B cell (primary cell): ENCODE data around the gene WRNIP1. TPM values are rescaled to one million over a fixed set of nuclear protein-coding genes. Genes with fewer than 3 reads are reported as not detected.

Source experiments
- ATAC-seq: fragments of 200-7000 bp; cut with Tn5 transposase; one replicate; pipeline ENCODE4 v1.10.0; 2021; ENCODE audit warnings: low read depth, mild to moderate bottlenecking, moderate number of reproducible peaks, moderate library complexity
- CTCF ChIA-PET: fragments of 350-600 bp; sonication (Branson Sonifier 250); formaldehyde crosslinking; loops from one replicate; lab custom pipeline; 2021; ENCODE audit warnings: antibody characterized with exemption, inconsistent platforms; lab: Charles Lee
- POLR2A ChIA-PET: fragments of 350-600 bp; sonication (Branson Sonifier 250); formaldehyde crosslinking; loops from one replicate; lab custom pipeline; 2021; ENCODE audit warnings: antibody characterized with exemption; lab: Charles Lee
- DNase-seq: peaks from one replicate; pipeline ENCODE4 v3.0.0; 2013
- H2AFZ ChIP-seq: 2 replicates; pipeline ENCODE4 v1.6.1; 2012; ENCODE audit warnings: mild to moderate bottlenecking, low read depth, low read length; ENCODE audit not compliant: insufficient read depth, poor library complexity, severe bottlenecking
- H3K27ac ChIP-seq, 2 donors: 1 replicate in 1 of 2; 2 replicates in 1 of 2; pipeline ENCODE4 v1.5.1; 2012 to 2013; ENCODE audit warnings: low read length in 2 of 2, mild to moderate bottlenecking in 2 of 2, moderate library complexity in 1 of 2
- H3K27me3 ChIP-seq, 4 experiments: fragments of 200-600 bp in 1 of 4; sonication (generic) in 1 of 4; replicated peaks in 1 of 4; 1 replicate in 2 of 4; 2 replicates in 2 of 4; pipeline versions ENCODE4 v1.6.1 to v1.7.0; 2013 to 2016; ENCODE audit warnings: low read length in 3 of 4, mild to moderate bottlenecking in 2 of 4, mixed read lengths in 1 of 4, moderate library complexity in 1 of 4; ENCODE audit not compliant: insufficient read depth in 4 of 4, control insufficient read depth in 3 of 4; ENCODE audit errors: control extremely low read depth in 1 of 4
- H3K36me3 ChIP-seq, 2 experiments: replicated peaks in 1 of 2; 1 replicate in 1 of 2; 2 replicates in 1 of 2; pipeline versions ENCODE4 v1.6.1 to v1.7.1; 2013; ENCODE audit warnings: low read length in 1 of 2; ENCODE audit not compliant: insufficient read depth in 2 of 2, control insufficient read depth in 1 of 2; ENCODE audit errors: control extremely low read depth in 1 of 2, extremely low read depth in 1 of 2
- H3K4me1 ChIP-seq, 2 donors: fragments of 200-600 bp in 1 of 2; sonication (generic) in 1 of 2; 1 replicate in 1 of 2; 2 replicates in 1 of 2; pipeline versions ENCODE4 v1.5.1 to v1.6.1; 2013 to 2017; ENCODE audit warnings: low read length in 2 of 2; ENCODE audit not compliant: control insufficient read depth in 2 of 2, insufficient read depth in 2 of 2
- H3K4me2 ChIP-seq: replicated peaks from 2 replicates; pipeline ENCODE3; 2012; ENCODE audit warnings: mild to moderate bottlenecking, low read depth, low read length; ENCODE audit not compliant: poor library complexity, severe bottlenecking
- H3K4me3 ChIP-seq, 5 experiments: fragments of 200-600 bp in 1 of 5; sonication (generic) in 1 of 5; 1 replicate in 3 of 5; 2 replicates in 2 of 5; pipeline versions ENCODE4 v1.5.1 to v1.7.0; 2011 to 2016; ENCODE audit warnings: low read length in 4 of 5, mild to moderate bottlenecking in 4 of 5, low read depth in 2 of 5, control low read depth in 1 of 5, moderate library complexity in 1 of 5; ENCODE audit not compliant: insufficient read depth in 1 of 5; ENCODE audit errors: control extremely low read depth in 1 of 5, extremely low read depth in 1 of 5
- H3K79me2 ChIP-seq: fragments of 200-600 bp; sonication (generic); one replicate; pipeline ENCODE4 v1.6.0; 2016; ENCODE audit warnings: low read length; ENCODE audit not compliant: control insufficient read depth, insufficient read depth
- H3K9ac ChIP-seq: fragments of 200-600 bp; sonication (generic); 2 replicates; pipeline ENCODE4 v1.6.1; 2017; ENCODE audit warnings: mild to moderate bottlenecking, low read length, moderate library complexity
- H3K9me3 ChIP-seq, 3 donors: one replicate each; pipeline versions ENCODE4 v1.6.1 to v1.7.1; 2013; ENCODE audit warnings: low read length in 2 of 3; ENCODE audit not compliant: control insufficient read depth in 2 of 3, insufficient read depth in 1 of 3; ENCODE audit errors: control extremely low read depth in 1 of 3
- H4K20me1 ChIP-seq: 2 replicates; pipeline ENCODE4 v1.6.0; 2012; ENCODE audit warnings: mild to moderate bottlenecking, low read length; ENCODE audit not compliant: insufficient read depth, control insufficient read depth, poor library complexity, severe bottlenecking
- H3K27ac Mint-ChIP-seq: one replicate; pipeline ENCODE4 v1.8.0; 2021; ENCODE audit warnings: mixed read lengths
- H3K27me3 Mint-ChIP-seq: one replicate; pipeline ENCODE4 v1.8.0; 2021; ENCODE audit warnings: mixed read lengths
- H3K4me1 Mint-ChIP-seq: one replicate; pipeline ENCODE4 v1.8.0; 2021; ENCODE audit warnings: mixed read lengths
- H3K4me3 Mint-ChIP-seq: one replicate; pipeline ENCODE4 v1.8.0; 2021; ENCODE audit warnings: mixed read lengths
- H3K9me3 Mint-ChIP-seq: one replicate; pipeline ENCODE4 v1.8.0; 2022; ENCODE audit warnings: mixed read lengths; ENCODE audit not compliant: insufficient read depth
- EZH2 ChIP-seq: IDR thresholded peaks from 2 replicates; pipeline ENCODE4 v1.6.1; 2012; ENCODE audit warnings: borderline replicate concordance, low read depth, mild to moderate bottlenecking, moderate library complexity, low read length; ENCODE audit not compliant: insufficient read depth, poor library complexity, severe bottlenecking
- WGBS: methylation state at CpG from one replicate; pipeline ENCODE4 v1.1.5; 2013; ENCODE audit warnings: missing lambda C conversion rate; ENCODE audit not compliant: insufficient coverage; 5-methylcytosine and 5-hydroxymethylcytosine counted together
- intact Hi-C: fragments of 100-400 bp; cut with micrococcal nuclease; formaldehyde crosslinking; loops from one replicate; pipeline ENCODE4 v1.10.0; 2022
- polyA plus RNA-seq: library from polyadenylated mRNA; depleted of rRNA; stranded (reverse); fragments of >200 nt; gene quantifications from 2 replicates; pipeline ENCODE4 v1.2.3, GENCODE V29; 2012
- total RNA-seq, 2 donors: library from RNA; stranded (reverse); fragments of 120-200 nt in 1 of 2; gene quantifications; 1 replicate in 1 of 2; 2 replicates in 1 of 2; pipeline versions ENCODE4 v1.2.3 to v1.2.4, GENCODE V29; 2013 to 2022
- TF ChIP-seq, protein P1 (sequence below): fragments of 200-600 bp; IDR thresholded peaks from one replicate; pipeline ENCODE4 v1.8.0; 2022; ENCODE audit warnings: antibody characterized with exemption, mild to moderate bottlenecking

Gene WRNIP1
- total and polyA plus RNA-seq, 2 donors (not counting 1 experiment from before 2014, with no cell fraction given): 32.6 to 35.2 TPM

DNA sequence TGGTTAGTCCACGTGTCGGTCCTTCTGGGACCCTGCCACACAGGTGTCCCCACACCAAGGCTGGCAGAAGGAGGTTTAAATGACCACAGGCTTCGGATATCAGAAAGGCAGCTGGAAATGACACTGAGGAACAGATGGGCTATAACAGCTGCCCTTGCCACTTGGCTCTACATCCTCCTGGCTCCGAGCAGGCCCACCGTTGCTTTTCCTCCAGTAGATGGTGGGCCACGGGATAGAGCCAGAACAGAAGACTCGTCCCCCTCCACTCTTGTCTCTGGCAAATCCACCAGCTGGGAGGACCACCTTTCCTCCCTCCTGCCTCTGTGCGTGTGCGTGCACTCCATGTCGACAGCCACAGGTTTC is 17.6 kb downstream of the WRNIP1 start:
- Histone ChIP-seq H3K9ac (no peak overlapping the region), H3K4me1 (no peaks in the 10 kb centered on the region), H3K9me3 (no peaks in the 10 kb centered on the region), H4K20me1 (peaks cover 47% of the 10 kb centered on the region), H3K79me2 (peaks cover 44% of the 10 kb centered on the region), H2AFZ (no peak overlapping the region), H3K36me3 (peaks cover 5 to 61% of the 10 kb centered on the region in 2 experiments), H3K27ac (no peak overlapping the region), H3K27me3 (no peaks in the 10 kb centered on the region), H3K4me3 (no peak overlapping the region), H3K4me2 (no peak overlapping the region)
- CTCF ChIA-PET: interaction anchor here (0.7 to 2.3 kb wide), 3 partner anchors 8 to 205 kb away, joined by 3 to 6 read pairs (median 5); partner anchors contain the start of gene WRNIP1
- no peak for TF ChIP-seq EZH2
- TF ChIP-seq, protein P1, sequence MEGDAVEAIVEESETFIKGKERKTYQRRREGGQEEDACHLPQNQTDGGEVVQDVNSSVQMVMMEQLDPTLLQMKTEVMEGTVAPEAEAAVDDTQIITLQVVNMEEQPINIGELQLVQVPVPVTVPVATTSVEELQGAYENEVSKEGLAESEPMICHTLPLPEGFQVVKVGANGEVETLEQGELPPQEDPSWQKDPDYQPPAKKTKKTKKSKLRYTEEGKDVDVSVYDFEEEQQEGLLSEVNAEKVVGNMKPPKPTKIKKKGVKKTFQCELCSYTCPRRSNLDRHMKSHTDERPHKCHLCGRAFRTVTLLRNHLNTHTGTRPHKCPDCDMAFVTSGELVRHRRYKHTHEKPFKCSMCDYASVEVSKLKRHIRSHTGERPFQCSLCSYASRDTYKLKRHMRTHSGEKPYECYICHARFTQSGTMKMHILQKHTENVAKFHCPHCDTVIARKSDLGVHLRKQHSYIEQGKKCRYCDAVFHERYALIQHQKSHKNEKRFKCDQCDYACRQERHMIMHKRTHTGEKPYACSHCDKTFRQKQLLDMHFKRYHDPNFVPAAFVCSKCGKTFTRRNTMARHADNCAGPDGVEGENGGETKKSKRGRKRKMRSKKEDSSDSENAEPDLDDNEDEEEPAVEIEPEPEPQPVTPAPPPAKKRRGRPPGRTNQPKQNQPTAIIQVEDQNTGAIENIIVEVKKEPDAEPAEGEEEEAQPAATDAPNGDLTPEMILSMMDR: no peak
- no peaks in the 10 kb centered on the region for H3K27me3 Mint-ChIP-seq
- H3K4me3 Mint-ChIP-seq: no peak overlapping the region
- no peaks in the 10 kb centered on the region for H3K9me3 Mint-ChIP-seq
- POLR2A ChIA-PET: no interaction called here
- DNase-seq (no peak), ATAC-seq (no peak)
- H3K27ac Mint-ChIP-seq: no peak overlapping the region
- peaks cover 1% of the 10 kb centered on the region for H3K4me1 Mint-ChIP-seq
- 89% methylated on average over 10 of the region's 10 CpGs for WGBS
- intact Hi-C loops: no loop called here

DNA sequence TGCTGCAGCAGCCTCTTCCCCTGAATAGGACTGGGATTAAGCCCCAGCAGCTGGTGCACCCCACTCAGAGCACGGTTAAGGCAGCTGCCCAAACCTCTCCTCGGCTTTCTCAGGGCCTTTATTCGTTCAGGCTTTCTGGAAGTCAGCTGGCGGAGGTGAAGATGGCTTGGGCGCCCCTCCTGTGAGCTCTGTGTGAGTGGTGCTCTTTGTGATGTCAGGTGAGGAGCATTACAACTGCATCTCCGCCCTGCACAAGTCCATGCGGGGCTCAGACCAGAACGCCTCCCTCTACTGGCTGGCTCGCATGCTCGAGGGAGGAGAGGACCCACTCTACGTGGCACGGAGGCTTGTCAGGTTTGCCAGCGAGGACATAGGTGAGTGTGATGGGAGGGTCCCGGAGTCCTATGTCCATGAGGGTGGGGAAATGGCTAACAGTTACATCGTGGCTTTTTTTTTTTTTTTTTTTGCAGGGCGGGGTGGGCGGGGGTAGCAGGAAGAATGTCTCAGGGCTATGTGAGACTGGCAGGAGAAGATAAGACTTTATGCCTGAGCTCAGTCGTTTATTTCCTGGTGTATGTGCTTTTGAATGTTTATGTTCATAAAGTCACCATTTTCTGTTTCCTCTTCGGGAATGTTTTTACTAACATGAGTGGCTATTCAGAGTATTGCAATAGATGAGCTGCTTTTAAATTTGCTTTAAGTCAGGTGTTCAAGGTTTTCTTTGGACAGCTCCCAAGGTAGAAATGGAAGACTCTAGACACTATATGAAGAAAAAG is 18.2 kb downstream of the WRNIP1 start:
- Histone ChIP-seq H3K9ac (no peak overlapping the region), H3K27ac (no peak overlapping the region), H3K9me3 (no peaks in the 10 kb centered on the region), H3K79me2 (peaks cover 38% of the 10 kb centered on the region), H2AFZ (no peak overlapping the region), H3K4me1 (no peaks in the 10 kb centered on the region), H4K20me1 (peaks cover 45% of the 10 kb centered on the region), H3K27me3 (no peaks in the 10 kb centered on the region), H3K4me2 (no peak overlapping the region), H3K36me3 (peaks cover 5 to 63% of the 10 kb centered on the region in 2 experiments), H3K4me3 (no peak overlapping the region)
- no peaks in the 10 kb centered on the region for H3K27me3 Mint-ChIP-seq
- intact Hi-C loops: no loop called here
- no peak overlapping the region for H3K27ac Mint-ChIP-seq
- H3K4me1 Mint-ChIP-seq: no peaks in the 10 kb centered on the region
- no peak for ATAC-seq
- no peak overlapping the region for H3K4me3 Mint-ChIP-seq
- POLR2A ChIA-PET: interaction anchor here (0.6 kb wide), 1 partner anchor 9 kb away, joined by 4 read pairs; no protein-coding TSS in a partner anchor
- WGBS: 49% methylated on average over 15 of the region's 19 CpGs
- CTCF ChIA-PET: interaction anchor here (0.7 to 2.3 kb wide), 4 partner anchors 8 to 205 kb away, joined by 3 to 6 read pairs (median 4); partner anchors contain the start of gene WRNIP1
- no peaks in the 10 kb centered on the region for H3K9me3 Mint-ChIP-seq
- TF ChIP-seq EZH2: no peak
- TF ChIP-seq, protein P1: no peak
- DNase-seq: no peak
